LoVo (cell line): ENCODE measurements around the gene KIF26A.
"Not testable (repeated sequence)": the region's sequence is repeated elsewhere in the genome, so short reads cannot be mapped to it uniquely, and the experiment has no call there.

Experiments used
- DNase-seq: peaks from one replicate; pipeline ENCODE4 v3.0.0-alpha.2; 2016; ENCODE audit warnings: low spot score

Gene KIF26A

DNA sequence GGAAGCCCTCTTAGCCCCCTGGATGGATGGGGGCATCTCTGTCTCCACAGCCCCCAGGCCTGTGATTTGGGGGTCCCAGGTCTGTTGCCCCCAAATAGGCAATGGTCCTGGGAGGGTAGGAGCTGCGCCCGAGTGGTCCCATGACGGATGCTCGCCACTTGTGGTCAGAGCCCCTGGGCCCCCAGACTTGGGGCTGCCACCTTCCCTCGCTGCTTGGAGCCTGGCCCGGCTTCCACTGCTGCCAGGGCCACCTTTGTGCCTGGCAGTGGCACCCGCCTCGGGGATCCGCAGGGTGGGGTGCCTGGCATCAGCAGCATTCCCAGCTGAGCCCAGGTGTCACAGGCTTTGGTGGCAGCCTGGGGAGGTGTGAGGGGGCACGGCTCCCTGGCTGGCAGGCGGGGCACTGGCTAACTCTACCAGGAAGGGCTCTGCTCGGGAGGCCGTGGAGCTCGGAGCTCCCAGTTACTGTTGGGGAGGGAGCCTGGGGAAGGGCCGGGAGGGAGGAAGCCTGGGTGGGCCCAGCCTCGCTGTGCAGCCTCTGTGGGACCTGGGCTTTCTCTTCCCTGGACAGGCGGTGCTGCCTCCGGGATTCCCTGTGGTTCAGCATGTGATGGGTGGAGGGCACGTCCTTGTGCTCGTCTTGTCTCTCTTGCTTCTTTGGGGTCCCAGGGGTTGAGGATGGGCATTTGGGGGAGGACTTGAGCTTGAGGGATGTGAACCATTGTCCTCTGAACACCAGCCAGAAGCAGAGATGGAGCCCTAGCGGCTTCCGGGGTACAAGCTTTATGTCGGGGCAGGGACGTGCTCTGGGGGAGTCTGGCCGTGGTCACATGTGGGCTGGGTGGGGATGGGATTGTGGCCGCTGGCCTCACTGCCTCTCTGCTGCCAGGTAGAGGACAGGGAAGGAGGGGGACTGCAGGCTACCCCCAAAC lies 5.4 kb downstream of the KIF26A start:
- DNase-seq, result no peak

DNA sequence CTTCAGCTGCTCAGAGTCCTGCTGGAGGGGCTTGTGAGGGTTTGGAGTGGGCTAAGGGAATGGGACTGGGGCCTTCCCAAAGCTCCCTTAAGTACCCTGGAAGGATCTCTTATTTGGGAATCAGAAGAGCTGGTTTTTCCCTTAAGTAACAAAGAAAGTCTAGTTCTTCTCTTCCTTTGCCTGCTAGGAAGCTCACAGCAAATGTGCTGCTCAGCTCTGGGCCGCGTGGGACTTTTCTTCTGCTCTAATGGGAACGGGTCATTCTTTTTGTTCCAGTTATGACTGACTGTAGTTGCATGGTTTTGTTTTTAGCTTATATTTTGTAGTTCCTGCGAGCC lies 6.0 kb downstream of the KIF26A start:
- DNase-seq, result no peak

DNA sequence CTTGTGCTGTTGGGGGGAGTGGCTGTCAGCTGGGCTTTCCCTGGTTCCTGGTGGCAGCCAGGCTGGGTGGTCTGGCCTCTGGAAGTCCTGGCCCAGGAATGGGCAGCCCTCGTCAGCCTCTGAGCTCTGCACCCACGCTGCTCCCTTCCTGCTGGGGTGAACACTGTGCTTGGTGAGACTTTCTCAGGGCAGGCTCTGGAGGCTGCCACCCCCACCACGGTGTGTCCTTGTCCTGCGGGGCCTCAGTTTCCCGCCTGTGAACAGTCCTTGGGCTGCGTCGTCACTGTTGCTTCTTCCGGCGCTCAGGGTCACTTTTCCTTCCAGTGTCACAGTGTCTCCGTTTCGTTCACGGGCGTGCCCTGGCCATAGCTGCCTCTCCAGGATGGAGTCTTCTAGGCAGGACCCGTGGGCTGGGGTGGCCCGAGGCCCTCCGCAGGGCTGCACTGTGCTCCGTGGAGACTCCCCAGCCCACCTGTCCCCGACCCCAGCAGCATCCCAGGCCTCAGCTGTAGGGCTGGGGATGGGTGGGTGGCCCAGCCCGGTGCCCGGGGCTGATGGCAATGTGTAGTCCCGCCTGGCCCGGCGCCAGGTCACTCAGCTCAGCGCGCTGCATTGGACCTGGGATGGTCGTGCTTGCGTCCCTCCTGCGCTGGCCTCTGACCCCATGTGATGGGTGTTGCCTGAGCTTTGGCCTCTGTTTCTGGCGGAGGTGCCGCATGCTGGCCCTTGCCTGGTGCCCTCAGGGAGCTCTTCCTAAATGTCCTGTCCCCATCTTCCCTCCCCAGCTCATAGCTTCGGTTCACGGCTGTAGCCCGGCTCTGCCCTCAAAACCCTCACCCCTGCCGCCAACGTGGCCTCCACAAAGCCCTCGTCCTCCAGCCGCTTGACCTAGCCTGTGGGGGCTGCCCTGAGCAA lies 6.8 kb downstream of the KIF26A start:
- DNase-seq, result no peak

DNA sequence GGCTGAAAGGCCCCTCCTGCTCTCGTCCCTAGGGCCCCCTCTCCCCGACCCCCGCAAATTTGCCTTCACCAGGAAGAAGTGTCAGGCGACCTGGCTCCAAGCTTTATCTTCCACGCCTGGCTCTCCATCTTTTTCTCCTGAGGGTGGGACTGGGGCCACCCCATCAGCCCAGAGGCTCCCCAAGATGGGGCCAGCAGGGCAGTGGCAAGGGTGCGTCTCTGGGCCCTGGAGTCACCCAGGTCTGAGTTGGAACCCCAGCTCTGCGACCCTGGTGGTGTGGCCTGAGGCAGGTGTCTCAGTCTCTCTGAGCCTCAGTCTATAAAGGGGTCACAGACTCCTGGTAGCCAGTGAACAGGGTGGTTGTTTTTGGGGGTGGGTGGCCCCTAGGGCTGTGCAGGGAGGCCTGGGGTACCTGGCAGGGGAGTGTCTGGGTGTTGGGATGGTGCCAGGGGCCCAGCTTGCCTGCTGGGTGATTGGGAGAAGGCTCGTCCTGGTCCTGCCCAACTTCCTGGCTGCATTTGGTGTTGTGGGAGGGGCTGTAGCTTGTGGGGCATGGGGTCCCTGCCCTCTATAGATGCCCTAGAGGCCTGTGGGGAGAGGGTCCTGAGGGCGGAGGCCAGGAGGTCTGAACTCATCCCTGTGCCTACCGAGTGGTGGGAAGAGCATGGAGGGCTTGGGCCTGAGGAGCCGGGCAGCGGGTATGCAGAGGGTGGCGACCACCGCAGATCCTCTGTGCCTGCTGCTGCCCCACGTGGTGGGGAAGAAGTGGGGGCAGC lies 7.6 kb downstream of the KIF26A start:
- DNase-seq, result no peak

DNA sequence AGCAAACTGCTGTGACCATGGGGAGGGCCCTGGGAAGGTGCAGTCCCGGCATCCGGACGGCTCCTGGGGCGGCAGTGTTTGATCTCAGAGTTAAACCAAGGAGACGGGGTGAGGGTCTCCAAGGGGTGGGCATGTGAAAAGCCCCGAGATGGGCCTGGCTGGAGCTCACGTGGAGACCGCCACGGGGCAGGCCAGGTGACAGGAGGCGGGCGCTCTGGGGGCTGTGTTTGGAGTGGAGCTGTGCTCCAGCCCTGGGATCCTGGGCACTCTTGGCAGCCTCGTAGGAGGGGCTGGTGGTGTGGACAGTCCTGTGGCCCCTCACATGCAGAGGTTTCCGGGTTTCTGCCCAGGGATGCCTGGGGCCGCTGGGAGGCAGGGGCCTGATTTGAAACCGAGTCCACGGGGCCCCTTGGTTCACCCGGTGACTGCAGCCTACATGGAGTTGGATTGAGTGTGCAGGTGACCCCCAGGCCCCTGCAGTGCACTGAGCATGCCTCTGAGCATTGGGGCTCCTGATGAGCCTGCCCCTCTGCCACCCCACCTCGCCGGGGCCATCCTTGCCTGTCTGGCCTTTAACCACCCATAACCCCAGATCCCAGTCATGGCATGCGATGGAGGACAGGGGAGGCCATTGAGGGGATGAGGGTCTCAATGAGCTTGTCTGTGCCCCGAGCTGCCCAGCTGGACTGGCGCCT lies 8.4 kb downstream of the KIF26A start:
- DNase-seq, result no peak

DNA sequence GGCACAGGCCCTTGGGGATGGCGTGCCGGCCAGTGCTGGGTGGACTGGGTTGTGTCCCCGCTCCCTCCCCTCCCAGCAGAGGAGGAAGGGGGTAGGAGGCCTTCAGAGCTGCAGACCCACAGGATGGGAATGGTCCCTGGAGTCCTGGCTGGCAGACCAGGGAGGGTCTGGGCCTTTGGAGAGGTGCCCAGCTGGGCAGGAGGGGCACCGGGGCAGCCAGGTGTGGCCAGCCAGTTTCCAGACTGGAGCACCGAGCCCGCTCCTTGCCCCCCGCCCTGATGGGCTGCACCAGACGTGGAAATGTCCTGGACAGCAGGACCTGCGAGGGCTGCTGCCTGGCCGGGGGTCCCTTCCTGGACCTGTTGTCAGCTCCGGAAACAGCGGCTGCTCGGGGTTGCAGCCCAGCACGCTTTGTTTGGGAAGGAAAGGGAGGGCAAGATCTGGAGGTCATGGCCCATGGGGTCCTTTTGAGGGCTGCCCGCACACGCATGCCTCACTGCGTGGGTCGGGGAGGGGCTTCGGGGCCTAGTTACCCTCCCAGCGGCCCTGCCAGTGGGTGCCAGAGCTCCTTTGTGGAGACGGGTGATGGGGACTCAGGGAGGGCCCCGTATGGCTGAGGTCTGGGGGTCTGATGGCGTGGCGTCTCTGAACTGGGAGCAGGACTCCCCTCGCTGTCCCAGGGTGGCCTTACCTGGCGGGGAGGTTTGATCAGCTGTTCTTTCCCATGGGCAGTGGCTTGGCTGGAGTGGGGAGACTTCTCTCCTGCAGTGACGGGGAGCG lies 9.1 kb downstream of the KIF26A start:
- no peak for DNase-seq

DNA sequence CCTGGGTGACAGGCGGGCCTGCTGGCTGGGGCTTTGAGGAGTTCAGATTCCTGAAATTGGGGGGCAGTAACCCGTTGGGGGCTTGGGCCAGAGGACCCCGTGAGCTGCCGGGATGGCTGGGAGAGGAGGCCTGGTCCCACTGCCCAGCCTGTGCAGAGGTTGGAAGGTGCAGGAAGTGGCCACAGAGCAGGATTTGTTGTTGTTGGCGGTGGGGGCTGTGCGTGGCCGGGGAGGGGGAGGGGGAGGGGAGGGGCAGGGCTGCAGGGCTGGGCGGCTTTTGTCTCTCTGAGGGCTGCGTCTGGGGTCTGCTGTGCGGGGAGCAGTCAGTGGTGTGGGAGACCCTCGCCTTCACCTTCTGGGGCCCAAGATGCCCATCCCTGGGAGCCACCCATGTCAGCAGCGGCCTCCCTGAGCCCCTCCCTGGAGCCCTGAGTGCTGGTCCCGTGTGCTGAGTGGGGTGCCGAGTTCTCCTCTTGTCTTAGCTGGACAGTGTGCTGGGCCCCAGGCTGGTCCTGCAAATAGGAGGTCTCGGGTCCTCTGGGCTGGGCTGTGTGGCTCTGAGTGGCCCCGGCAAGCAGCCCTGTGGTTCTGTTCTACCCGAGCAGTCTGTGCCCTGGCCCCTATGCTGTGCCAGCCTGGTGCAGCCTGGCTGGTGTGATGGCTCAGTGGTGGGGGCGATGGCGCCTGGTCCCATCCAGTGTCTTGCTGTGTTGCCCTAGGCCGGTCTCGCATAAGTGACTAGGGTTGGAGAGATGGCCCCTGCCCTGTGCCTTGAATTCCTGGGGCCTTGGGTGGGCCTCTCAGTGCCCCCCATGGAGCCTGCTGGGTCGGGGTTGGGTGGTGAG lies 10.3 kb downstream of the KIF26A start:
- no peak for DNase-seq

DNA sequence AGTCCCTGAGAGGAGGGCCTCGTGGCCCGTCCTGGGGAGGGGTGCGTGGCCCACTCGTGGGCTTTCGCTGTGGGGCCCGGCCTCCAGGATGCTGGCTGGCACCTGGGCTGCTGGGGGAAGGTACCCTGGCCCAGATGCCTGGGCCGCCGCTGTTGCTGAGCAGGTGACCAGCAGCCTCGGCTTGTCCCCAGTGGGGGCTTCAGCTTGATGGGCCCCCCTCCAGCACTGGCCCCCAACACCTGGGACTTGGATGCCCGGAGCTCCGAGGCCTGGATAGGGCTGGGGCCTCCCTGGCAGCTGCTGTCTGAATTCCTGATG lies 10.8 kb downstream of the KIF26A start:
- DNase-seq, result no peak

DNA sequence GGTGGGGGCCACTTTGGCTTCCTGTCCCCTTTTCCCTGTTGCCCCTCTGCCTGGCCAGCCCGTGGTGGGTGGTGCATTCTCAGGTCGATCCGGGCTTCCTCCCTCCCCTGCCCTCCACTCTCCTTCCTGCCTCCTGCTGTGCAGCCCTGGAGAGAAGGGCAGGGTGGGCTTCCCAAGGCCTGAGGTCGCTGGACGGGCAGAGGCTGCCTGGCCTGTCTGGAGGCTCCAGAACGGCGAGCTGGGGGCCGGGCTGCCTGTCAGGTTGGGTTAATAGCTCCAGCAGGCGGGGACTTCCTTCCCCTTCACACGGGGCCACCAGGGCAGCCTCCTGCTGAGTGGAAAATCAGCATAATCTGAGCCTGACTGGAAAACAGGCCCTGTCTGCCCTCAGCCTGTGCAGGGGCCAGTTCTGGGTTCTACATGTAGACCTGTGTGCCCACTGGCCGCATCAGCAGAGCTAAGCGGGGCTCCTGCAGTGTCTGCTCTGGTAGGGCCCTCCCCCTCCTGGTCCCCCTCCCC lies 11.3 kb downstream of the KIF26A start:
- DNase-seq, result no peak

DNA sequence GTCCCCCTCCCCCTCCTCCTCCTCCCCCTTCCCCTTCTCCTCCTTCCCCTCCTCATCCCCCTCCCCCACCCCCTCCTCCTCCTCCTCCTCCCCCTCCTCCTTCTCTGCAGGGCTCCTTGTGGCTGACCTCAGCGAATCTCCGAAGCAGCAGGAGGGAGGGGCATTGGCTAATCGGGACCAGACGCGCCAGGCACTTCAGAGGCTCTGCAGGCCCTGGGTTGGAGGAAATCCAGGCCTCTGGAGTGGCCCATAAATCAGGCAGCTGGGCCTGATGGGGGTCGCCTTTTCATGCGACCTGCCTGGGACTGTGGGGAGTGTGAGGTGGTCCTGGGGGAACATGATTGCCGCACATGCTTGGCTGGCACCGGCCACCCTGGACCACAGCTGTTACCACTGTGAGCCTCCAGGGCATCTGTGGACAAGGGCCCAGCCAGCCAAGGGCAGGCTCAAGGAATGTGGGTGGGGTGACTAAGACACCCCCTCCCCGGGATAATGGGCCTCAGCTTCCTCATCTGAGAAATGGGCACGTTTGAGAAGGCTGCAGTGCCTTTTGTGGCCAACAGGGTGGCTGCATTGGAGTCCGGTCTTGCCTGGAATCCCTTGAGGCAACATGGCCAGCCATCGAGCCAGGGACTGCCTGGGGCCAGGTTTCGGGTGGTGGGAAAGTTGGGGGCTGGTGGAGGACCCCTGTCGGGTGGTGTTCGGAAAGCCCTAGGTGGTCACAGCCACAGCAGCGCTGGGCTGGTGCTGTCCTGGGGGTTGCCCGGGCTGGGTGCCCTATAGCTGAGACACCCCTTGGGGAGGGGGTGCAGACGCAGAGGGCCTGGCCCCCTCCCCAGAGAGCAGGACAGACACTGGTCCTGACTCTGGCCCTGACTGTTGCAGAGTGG lies 12.0 kb downstream of the KIF26A start:
- no peak for DNase-seq

DNA sequence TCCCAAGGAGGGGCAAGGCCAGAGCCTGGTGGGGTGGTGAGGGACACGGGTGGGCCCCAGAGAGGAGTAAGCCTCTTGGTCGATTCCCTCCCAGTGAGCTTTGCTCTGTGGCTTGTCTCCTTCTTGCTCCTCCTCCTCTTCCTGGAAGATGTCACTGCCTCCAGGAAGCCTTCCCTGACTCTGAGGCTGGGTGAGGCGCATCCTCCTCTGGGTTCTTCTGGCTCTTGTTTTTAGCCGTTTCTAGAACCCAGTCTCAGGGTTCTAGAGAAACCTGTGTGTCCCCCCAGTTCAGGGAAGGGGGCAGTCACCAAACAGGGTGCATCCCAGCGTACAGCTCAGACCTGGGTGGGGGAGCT lies 12.6 kb downstream of the KIF26A start:
- no peak for DNase-seq

DNA sequence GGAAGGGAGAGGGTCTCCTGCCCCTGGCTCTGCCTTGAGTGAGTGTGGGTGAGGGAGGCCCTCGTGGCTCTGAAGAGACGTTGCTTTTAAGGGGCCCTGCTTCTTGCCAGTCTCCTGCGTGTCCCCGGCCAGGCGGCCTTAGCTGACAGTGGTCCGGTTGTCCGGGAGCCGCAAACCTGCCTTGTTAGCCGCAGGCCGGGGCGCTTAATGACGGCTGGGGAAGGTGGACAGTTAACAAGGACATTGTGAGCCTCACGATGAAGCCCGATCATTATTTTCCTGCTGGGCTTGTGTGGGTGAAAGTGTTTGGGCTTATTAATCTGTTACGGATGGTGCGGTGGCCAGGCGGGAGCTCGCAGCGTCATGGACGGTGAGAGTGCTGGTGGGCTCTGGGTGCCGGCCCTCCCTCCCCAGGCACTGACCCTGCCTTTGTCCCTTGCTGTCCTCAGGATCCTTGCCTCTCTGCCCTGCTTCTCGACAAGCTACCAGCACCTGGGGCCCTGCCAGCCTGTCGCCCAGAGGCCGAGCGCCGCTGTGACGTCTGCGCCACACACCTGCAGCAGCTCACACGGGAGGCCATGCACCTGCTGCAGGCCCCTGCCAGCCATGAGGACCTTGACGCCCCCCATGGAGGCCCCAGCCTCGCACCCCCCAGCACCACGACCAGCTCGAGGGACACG lies 13.3 kb downstream of the KIF26A start:
- DNase-seq, result no peak

DNA sequence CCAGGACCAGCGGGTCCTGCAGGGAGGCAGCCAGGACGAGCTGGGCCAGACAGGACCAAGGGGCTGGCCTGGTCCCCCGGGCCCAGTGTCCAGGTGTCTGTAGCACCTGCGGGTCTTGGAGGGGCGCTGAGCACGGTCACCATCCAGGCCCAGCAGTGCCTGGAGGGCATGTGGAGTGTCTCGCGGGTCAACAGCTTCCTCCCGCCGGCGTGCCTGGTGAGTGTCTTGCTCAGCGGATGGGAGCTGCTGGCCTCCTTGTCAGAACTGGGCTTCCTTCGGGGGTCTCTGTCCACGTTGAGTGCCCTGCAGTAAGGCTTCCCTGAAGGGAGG lies 13.8 kb downstream of the KIF26A start:
- DNase-seq, result no peak

DNA sequence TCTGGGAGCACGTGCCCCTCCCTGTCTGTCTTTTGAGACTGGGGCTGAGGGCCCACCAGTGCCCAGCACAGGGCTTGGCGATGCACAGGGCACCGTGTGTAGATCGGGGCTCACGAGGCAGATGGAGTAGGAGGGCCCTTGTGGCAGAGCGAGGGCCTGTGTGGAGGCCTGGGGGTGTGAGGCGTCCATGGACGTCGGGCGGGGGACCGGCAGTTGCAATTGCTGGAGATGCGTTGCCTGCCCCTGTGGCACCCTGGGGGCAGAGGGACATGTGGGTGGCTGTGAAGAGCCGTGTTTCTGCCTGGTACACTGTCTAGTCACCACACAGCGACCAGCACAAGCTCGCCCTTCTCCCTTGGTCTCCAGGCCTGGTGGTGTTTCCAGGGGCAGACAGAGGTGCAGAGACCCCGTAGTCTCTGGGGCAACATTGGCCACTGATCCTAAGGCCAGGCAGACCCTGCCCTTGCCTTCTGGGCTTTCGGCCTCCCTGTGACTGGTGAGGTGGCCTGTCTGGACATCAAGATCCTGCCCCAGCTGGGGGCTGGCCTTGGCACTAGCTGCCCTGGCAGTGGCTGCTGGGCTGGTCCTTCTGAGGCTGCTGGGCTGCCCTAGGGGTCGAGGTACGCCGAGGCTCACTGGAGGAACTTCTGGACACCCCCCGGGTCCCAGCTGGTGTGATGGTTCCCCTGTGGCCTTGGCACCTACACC lies 14.5 kb downstream of the KIF26A start:
- DNase-seq, result no peak

DNA sequence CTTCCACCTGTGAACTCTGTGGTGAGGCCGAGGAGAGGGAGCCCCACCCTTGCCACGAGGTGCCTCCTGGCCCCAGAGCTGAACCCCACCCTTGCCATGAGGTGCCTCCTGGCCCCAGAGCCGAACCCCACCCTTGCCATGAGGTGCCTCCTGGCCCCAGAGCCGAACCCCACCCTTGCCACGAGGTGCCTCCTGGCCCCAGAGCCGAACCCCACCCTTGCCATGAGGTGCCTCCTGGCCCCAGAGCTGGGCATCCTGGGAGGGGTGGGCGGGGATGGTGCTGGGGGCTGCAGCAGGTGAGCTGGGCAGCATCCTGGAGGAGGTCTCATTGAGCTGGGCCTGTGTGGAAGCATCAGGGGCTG lies 15.0 kb downstream of the KIF26A start:
- not testable (repeated sequence) for DNase-seq

DNA sequence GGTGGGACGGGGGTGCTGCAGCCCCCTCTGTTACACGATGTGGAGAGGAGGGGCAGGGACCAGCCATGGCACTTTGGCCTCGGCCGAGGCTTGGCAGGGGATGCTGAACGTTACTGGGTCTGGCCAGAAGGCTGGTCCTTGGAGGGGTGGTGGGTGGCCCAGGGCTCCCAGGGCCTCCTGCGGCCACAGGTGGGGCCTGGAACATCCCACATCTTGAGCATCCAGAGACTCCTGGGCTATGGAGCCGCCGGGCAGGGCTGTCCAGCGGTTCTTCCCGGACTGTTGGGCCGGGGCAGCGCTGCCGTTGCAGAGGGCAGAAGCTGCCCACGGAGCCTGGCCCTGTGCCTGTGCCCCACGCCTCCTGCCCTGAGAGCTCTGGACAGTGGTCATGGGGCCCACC lies 15.9 kb downstream of the KIF26A start:
- no peak for DNase-seq

DNA sequence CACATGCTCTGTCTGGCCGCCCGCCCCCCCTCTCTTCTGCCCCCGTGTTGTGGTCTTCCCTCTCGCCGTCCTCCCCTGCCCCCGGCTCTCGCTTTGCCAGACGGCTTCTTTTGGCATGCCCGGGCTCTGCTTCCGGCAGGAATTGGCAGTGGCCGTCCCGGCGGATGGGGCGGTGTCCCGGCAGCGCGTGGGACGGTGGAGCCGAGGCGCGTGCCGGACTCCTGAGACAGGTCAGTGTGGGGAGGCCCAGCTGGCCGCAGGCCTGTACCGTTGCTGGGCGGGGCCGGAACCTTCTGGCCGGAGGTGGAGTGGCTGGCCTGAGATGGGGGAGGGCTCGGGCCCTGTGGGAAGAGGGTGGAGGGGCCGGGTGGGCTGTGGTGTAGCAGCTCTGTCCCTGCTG lies 17.1 kb downstream of the KIF26A start:
- DNase-seq, result no peak

DNA sequence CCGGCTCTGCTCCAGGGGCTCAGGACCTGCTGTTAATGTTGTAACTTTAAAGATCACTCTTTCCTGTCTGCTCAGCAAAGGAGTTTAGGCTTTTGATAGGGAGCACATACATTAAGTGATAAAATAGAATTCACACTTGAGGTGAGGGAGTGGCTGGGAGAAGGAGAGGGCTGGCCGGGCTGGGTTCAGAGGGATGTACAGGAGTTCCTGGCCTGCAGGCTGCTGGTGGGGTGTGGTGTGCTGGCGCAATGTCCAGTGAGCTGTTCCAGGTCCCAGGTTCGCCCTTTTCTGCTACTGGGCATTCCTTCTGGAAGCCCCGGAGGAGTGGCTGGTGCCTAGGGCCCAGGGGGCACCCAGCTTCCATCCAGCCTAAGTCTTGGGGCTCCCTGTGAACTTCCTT lies 17.8 kb downstream of the KIF26A start:
- no peak for DNase-seq
